SH-SY5Y (cell line): ENCODE results near the gene MAVS.

ENCODE experiments used
- GATA2 ChIP-seq: IDR thresholded peaks from 2 replicates; pipeline ENCODE4 v1.6.1; 2011; ENCODE audit warnings: mild to moderate bottlenecking, low read depth, low read length
- GATA3 ChIP-seq: IDR thresholded peaks from 2 replicates; pipeline ENCODE4 v1.6.1; 2011; ENCODE audit warnings: low read depth, mild to moderate bottlenecking, low read length, moderate library complexity

- TF ChIP-seq GATA2 (no peak; the same call in 1 of the 2 replicates), GATA3 (no peak)
Observed at GRCh38 chr20:3818155-3819151, 28.2 kb upstream of the MAVS start.
